Caco-2 (cell line): ENCODE data around the gene TSHZ2. TPM values are rescaled to one million over a fixed set of nuclear protein-coding genes. Genes with fewer than 3 reads are reported as not detected.

Experiments used
- BruUV-seq: library from RNA; stranded (reverse); fragments of 400-500 nt; replicated peaks from 2 replicates; lab custom pipeline; 2021; lab: Mats Ljungman, UMichigan
- CTCF ChIA-PET: fragments of 300-600 bp; sonication (Branson Sonifier 250); formaldehyde crosslinking; loops from one replicate; lab custom pipeline; 2022; ENCODE audit warnings: antibody characterized with exemption; lab: Charles Lee
- POLR2A ChIA-PET: fragments of 300-600 bp; sonication (Branson Sonifier 250); formaldehyde crosslinking; loops from one replicate; lab custom pipeline; 2022; ENCODE audit warnings: antibody characterized with exemption; lab: Charles Lee
- DNase-seq, 2 experiments: peaks; one replicate each; pipeline versions ENCODE4 v3.0.0 to v3.0.0-alpha.2; 2020 to 2022
- H3K27me3 ChIP-seq: replicated peaks from 2 replicates; pipeline ENCODE4 v1.6.0; 2011; ENCODE audit warnings: low read length; ENCODE audit not compliant: control insufficient read depth, insufficient read depth
- H3K36me3 ChIP-seq: 2 replicates; pipeline ENCODE4 v1.5.1; 2011; ENCODE audit warnings: low read length; ENCODE audit not compliant: control insufficient read depth, insufficient read depth
- H3K4me1 ChIP-seq: fragments of 250-450 bp; sonication (Bioruptor Pico); 2 replicates; pipeline ENCODE4 v1.5.1; 2020; ENCODE audit warnings: mild to moderate bottlenecking
- H3K4me3 ChIP-seq: 2 replicates; pipeline ENCODE4 v1.5.1; 2011; ENCODE audit warnings: low read depth, mild to moderate bottlenecking, control low read depth, low read length
- H3K9me3 ChIP-seq: fragments of 250-450 bp; sonication (Bioruptor Pico); 2 replicates; pipeline ENCODE4 v1.5.1; 2020; ENCODE audit warnings: mild to moderate bottlenecking, moderate library complexity
- H3K27ac Mint-ChIP-seq: one replicate; pipeline ENCODE4 v1.8.0; 2022; ENCODE audit warnings: mixed read lengths; ENCODE audit not compliant: unreplicated experiment
- H3K27me3 Mint-ChIP-seq: one replicate; pipeline ENCODE4 v1.8.0; 2022; ENCODE audit warnings: mixed read lengths; ENCODE audit not compliant: insufficient read depth, unreplicated experiment
- H3K36me3 Mint-ChIP-seq: one replicate; pipeline ENCODE4 v1.8.0; 2022; ENCODE audit warnings: mild to moderate bottlenecking, mixed read lengths; ENCODE audit not compliant: insufficient read depth, unreplicated experiment
- H3K4me1 Mint-ChIP-seq: one replicate; pipeline ENCODE4 v1.8.0; 2022; ENCODE audit warnings: low read depth, mixed read lengths; ENCODE audit not compliant: unreplicated experiment
- H3K4me3 Mint-ChIP-seq: one replicate; pipeline ENCODE4 v1.8.0; 2022; ENCODE audit warnings: mild to moderate bottlenecking, moderate library complexity, mixed read lengths; ENCODE audit not compliant: unreplicated experiment
- H3K9me3 Mint-ChIP-seq: one replicate; pipeline ENCODE4 v1.8.0; 2022; ENCODE audit warnings: mixed read lengths; ENCODE audit not compliant: unreplicated experiment
- intact Hi-C: fragments of 100-400 bp; cut with micrococcal nuclease; formaldehyde crosslinking; loops from one replicate; pipeline ENCODE4 v1.10.0; 2022; ENCODE audit not compliant: unreplicated experiment
- total RNA-seq: library from RNA; stranded (reverse); gene quantifications from 2 replicates; pipeline ENCODE4 v1.2.3, GENCODE V29; 2022
- TF ChIP-seq, protein P1 (sequence below), 2 experiments: fragments of 200-600 bp in 1 of 2; IDR thresholded peaks; 1 replicate in 1 of 2; 2 replicates in 1 of 2; pipeline versions ENCODE4 v1.5.1 to v1.8.0; 2011 to 2022; ENCODE audit warnings: antibody characterized with exemption in 1 of 2, control low read depth in 1 of 2, inconsistent platforms in 1 of 2, low read depth in 1 of 2, low read length in 1 of 2, mild to moderate bottlenecking in 1 of 2, moderate library complexity in 1 of 2; ENCODE audit not compliant: insufficient read depth in 1 of 2, severe bottlenecking in 1 of 2, unreplicated experiment in 1 of 2

The TSHZ2 gene
- total RNA-seq, 1 experiment from 2014 or later = 0.07 TPM

DNA sequence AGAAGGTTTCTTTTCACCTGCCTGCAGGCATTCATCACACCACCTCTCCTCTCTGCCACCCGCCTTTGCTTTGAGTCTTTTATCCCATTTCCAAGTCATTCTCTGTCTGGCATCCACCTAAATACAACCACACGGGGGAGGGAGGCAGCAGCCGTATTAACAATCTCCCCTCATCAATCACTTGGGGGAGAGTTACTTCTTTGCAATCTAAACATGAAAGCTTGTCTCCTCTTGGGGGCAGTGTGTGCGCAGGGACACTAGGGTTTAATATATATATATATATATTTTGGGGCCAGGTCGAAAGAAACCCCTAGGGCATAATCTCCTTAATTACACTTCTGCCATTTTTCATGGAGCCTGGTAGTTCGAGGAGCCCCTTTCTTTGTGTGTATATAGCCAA, 214.5 kb downstream of the TSHZ2 start:
- CTCF ChIA-PET = no interaction called here
- Histone ChIP-seq H3K9me3 (no peaks in the 10 kb centered on the region), H3K27me3 (peaks cover 2% of the 10 kb centered on the region), H3K4me3 (no peak overlapping the region), H3K36me3 (no peaks in the 10 kb centered on the region), H3K4me1 (no peaks in the 10 kb centered on the region)
- Mint-ChIP-seq H3K27ac (no peak overlapping the region), H3K27me3 (peaks cover 34% of the 10 kb centered on the region), H3K36me3 (no peaks in the 10 kb centered on the region), H3K4me1 (no peaks in the 10 kb centered on the region), H3K9me3 (no peaks in the 10 kb centered on the region), H3K4me3 (no peak overlapping the region)
- TF ChIP-seq, protein P1, sequence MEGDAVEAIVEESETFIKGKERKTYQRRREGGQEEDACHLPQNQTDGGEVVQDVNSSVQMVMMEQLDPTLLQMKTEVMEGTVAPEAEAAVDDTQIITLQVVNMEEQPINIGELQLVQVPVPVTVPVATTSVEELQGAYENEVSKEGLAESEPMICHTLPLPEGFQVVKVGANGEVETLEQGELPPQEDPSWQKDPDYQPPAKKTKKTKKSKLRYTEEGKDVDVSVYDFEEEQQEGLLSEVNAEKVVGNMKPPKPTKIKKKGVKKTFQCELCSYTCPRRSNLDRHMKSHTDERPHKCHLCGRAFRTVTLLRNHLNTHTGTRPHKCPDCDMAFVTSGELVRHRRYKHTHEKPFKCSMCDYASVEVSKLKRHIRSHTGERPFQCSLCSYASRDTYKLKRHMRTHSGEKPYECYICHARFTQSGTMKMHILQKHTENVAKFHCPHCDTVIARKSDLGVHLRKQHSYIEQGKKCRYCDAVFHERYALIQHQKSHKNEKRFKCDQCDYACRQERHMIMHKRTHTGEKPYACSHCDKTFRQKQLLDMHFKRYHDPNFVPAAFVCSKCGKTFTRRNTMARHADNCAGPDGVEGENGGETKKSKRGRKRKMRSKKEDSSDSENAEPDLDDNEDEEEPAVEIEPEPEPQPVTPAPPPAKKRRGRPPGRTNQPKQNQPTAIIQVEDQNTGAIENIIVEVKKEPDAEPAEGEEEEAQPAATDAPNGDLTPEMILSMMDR (IDR thresholded peaks at IDR 0.05; ENCODE audit: insufficient read depth in 1 of 2, low read depth in 1 of 2, low read length in 1 of 2, severe bottlenecking in 1 of 2, unreplicated experiment in 1 of 2) = peak in 1 of 2 experiments; percentile 19
- BruUV-seq = no TSS peak
- POLR2A ChIA-PET = no interaction called here
- no peak for DNase-seq
- intact Hi-C loops = no loop called here

DNA sequence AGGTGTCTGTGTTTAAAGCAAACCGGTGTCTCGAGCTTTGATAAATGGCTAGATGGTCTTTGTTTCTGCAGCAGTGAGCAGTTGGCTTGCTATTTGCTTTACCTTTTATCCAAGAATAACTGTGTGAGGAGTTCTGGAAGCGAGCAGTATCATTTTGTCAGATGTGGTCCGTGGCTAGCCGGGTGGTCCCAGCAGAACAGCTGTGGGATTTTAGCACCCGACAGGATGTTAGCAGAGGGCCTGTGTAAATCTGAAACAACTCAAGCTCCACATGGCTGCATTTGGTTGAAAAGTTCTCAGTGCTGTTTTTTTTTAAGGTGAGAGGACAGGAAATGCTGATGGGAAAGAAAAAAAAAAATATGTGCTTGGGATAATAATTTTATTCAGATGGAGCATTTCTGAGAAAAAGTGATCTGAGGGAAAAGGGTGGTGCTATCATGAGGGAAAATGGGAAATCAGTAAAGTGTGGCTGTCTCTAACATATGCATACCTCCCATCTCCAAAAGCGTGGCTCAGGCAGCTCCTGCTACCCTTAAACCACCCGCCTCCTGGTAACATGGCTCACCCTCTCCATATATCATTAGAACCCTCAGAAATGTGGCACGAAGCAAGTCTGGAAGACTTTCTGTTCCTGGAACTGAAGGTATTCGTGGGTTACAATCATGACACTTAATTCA, 215.4 kb downstream of the TSHZ2 start:
- DNase-seq = no peak
- Histone ChIP-seq H3K27me3 (peaks cover 1% of the 10 kb centered on the region; the same call in 1 of the 2 replicates), H3K4me1 (no peaks in the 10 kb centered on the region), H3K4me3 (no peak overlapping the region), H3K36me3 (no peaks in the 10 kb centered on the region), H3K9me3 (no peaks in the 10 kb centered on the region)
- intact Hi-C loops = no loop called here
- TF ChIP-seq, protein P1 (IDR thresholded peaks at IDR 0.05; ENCODE audit: insufficient read depth in 1 of 2, low read depth in 1 of 2, low read length in 1 of 2, severe bottlenecking in 1 of 2, unreplicated experiment in 1 of 2) = no peak
- Mint-ChIP-seq H3K27ac (no peak overlapping the region), H3K36me3 (no peaks in the 10 kb centered on the region), H3K4me1 (no peaks in the 10 kb centered on the region), H3K9me3 (no peaks in the 10 kb centered on the region), H3K27me3 (peaks cover 37% of the 10 kb centered on the region), H3K4me3 (no peak overlapping the region)
- ChIA-PET CTCF (no interaction called here), POLR2A (no interaction called here)
- no TSS peak for BruUV-seq

DNA sequence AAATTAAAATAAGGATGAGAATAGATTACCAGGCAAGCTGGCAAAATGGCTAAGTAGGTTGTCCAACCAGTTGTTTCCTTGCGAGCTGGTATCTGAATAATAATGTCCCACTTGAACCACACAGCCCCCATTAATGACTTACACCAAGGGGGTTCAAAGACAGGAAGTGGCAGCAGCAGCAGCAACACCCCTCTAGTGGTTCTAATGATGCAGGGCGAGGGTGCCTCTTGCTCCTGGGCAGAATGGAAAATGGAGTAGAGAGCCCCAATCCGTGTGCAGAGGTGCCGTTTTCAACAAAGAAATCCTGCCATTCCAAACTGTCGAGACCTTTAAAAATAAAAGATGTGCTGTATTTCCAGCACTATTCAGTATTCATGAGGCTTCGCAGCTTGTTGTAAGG, 218.1 kb downstream of the TSHZ2 start:
- POLR2A ChIA-PET = no interaction called here

More for the DNA sequence above, 218.1 kb downstream of the TSHZ2 start:
- no peaks in the 10 kb centered on the region for H3K4me1 ChIP-seq
- DNase-seq = no peak
- H3K27ac Mint-ChIP-seq = no peak overlapping the region
- H3K27me3 ChIP-seq = peaks cover 2% of the 10 kb centered on the region
- H3K27me3 Mint-ChIP-seq = peaks cover 38% of the 10 kb centered on the region
- H3K36me3 ChIP-seq = no peaks in the 10 kb centered on the region
- H3K9me3 Mint-ChIP-seq = no peaks in the 10 kb centered on the region
- no peak overlapping the region for H3K4me3 Mint-ChIP-seq
- no TSS peak for BruUV-seq
- CTCF ChIA-PET = no interaction called here
- no peaks in the 10 kb centered on the region for H3K36me3 Mint-ChIP-seq
- H3K4me1 Mint-ChIP-seq = no peaks in the 10 kb centered on the region
- TF ChIP-seq, protein P1 (IDR thresholded peaks at IDR 0.05; ENCODE audit: insufficient read depth in 1 of 2, low read depth in 1 of 2, low read length in 1 of 2, severe bottlenecking in 1 of 2, unreplicated experiment in 1 of 2) = no peak
- no peaks in the 10 kb centered on the region for H3K9me3 ChIP-seq
- intact Hi-C loops = no loop called here
- no peak overlapping the region for H3K4me3 ChIP-seq
